Measurements from ENCODE around the gene MAP4K5. TPM values are rescaled to one million over a fixed set of nuclear protein-coding genes. Genes with fewer than 3 reads are reported as not detected.

MAP4K5 gene
- total and polyA plus RNA-seq, 7 donors = 4.8 to 17.1 (median 14.6) TPM

DNA sequence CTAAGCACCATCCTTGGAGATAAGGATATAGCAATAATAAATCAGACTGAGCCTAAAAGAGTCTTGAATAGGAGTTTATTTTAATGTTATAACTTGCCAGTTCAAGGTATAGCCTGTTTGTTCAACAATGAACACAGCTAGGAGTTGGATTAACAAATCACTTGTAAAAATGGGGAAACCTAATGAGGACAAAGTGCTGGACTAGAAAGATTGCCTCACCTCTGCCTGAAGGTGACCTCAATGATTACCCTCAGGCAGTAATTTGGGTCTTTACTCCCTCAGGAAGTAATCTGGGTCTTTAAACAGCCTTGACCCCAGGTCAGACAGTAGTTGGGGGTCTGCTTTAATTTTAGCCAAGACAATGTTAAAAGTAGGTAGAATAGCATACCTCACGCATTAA is 100.2 kb downstream of the MAP4K5 start:
- H3K27ac ChIP-seq = no peak overlapping the region
- H3K4me1 ChIP-seq = no peaks in the 10 kb centered on the region
- 91 to 100% (median 98%) methylated on average over 1 of the region's 1 CpG for WGBS, 3 donors
- no peaks in the 10 kb centered on the region for H3K27me3 ChIP-seq (ENCODE audit: insufficient read depth in 3 of 3, low read length in 2 of 3)
- peaks cover 0 to 63% of the 10 kb centered on the region in 2 donors for H3K36me3 ChIP-seq (ENCODE audit: insufficient read depth in 1 of 2, low read depth in 1 of 2)
- TF ChIP-seq, protein P1, sequence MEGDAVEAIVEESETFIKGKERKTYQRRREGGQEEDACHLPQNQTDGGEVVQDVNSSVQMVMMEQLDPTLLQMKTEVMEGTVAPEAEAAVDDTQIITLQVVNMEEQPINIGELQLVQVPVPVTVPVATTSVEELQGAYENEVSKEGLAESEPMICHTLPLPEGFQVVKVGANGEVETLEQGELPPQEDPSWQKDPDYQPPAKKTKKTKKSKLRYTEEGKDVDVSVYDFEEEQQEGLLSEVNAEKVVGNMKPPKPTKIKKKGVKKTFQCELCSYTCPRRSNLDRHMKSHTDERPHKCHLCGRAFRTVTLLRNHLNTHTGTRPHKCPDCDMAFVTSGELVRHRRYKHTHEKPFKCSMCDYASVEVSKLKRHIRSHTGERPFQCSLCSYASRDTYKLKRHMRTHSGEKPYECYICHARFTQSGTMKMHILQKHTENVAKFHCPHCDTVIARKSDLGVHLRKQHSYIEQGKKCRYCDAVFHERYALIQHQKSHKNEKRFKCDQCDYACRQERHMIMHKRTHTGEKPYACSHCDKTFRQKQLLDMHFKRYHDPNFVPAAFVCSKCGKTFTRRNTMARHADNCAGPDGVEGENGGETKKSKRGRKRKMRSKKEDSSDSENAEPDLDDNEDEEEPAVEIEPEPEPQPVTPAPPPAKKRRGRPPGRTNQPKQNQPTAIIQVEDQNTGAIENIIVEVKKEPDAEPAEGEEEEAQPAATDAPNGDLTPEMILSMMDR (IDR thresholded peaks at IDR 0.05) = no peak
- DNase-seq (no peak), ATAC-seq (no peak)
- no peaks in the 10 kb centered on the region for H3K9me3 ChIP-seq
- H3K4me3 ChIP-seq = no peak overlapping the region
- intact Hi-C loops (cut with DNase I) = no loop called here

GRCh38 chr14:50425816-50426215 is 106.6 kb downstream of the MAP4K5 start:
- DNase-seq (no peak), ATAC-seq (no peak)
- Histone ChIP-seq H3K27me3 (ENCODE audit: insufficient read depth in 3 of 3, low read length in 2 of 3) (no peaks in the 10 kb centered on the region), H3K36me3 (ENCODE audit: insufficient read depth in 1 of 2, low read depth in 1 of 2) (peaks cover 0 to 60% of the 10 kb centered on the region in 2 donors), H3K4me1 (no peaks in the 10 kb centered on the region), H3K9me3 (no peaks in the 10 kb centered on the region), H3K4me3 (no peak overlapping the region), H3K27ac (no peak overlapping the region)
- 56 to 62% (median 57%) methylated on average over 3 of the region's 3 CpGs for WGBS, 3 donors
- intact Hi-C loops (cut with DNase I) = no loop called here
- TF ChIP-seq, protein P1 (IDR thresholded peaks at IDR 0.05) = no peak

DNA sequence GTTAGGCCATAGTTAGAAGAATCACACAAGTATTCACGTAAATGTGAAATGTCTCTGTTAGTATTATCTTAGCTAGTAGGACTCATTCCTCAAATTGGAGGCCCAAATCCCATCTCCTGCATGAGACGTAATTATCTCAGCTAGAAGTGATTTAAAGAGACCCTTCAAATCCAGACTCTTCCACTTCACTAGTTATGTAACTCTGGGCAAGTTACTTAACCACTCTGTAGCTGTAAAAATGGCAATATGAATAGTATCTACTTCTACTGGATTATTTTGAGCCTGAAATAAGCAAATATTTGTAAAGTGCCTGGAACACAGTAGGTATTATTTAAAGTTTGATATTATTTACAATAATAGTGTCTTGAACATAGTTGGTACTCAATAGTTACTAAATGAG is 107.3 kb downstream of the MAP4K5 start:
- Histone ChIP-seq H3K9me3 (no peaks in the 10 kb centered on the region), H3K36me3 (ENCODE audit: insufficient read depth in 1 of 2, low read depth in 1 of 2) (peaks cover 0 to 67% of the 10 kb centered on the region in 2 donors), H3K4me1 (no peaks in the 10 kb centered on the region), H3K27ac (no peak overlapping the region), H3K27me3 (ENCODE audit: insufficient read depth in 3 of 3, low read length in 2 of 3) (no peaks in the 10 kb centered on the region), H3K4me3 (no peak overlapping the region)
- DNase-seq (no peak), ATAC-seq (no peak)
- intact Hi-C loops (cut with DNase I) = no loop called here
- TF ChIP-seq, protein P1 (IDR thresholded peaks at IDR 0.05) = no peak
- 94 to 97% (median 95%) methylated on average over 2 of the region's 2 CpGs for WGBS, 3 donors

DNA sequence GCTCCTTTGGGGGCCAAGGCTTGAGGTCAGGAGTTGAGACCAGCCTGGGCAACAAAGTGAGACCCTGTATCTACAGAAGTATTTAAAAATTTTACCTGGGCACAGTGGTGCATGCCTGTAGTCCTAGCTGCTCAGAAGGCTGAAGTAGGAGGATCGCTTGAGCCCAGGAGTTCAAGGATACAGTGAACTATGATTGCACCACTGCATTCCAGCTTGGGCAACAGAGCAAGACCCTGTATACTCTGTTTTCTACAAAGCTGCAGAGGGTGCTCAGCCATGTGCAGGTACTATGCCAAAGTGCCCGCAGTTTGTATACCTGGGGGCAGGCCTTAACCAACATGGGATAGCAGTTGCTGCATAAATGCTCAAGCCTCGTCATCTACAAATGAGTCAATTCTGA is 108.8 kb downstream of the MAP4K5 start:
- no peaks in the 10 kb centered on the region for H3K4me1 ChIP-seq

GRCh38 chr14:50421499-50421898 is 110.9 kb downstream of the MAP4K5 start:
- 93 to 95% (median 95%) methylated on average over 7 of the region's 7 CpGs for WGBS, 3 donors
- ATAC-seq = no peak
- intact Hi-C loops (cut with DNase I) = no loop called here
- Histone ChIP-seq H3K27ac (no peak overlapping the region), H3K9me3 (no peaks in the 10 kb centered on the region), H3K4me3 (no peak overlapping the region), H3K36me3 (ENCODE audit: insufficient read depth in 1 of 2, low read depth in 1 of 2) (peaks cover 4 to 90% of the 10 kb centered on the region in 2 donors), H3K4me1 (no peaks in the 10 kb centered on the region), H3K27me3 (ENCODE audit: insufficient read depth in 3 of 3, low read length in 2 of 3) (no peaks in the 10 kb centered on the region)
- DNase-seq = no peak
- TF ChIP-seq, protein P1 (IDR thresholded peaks at IDR 0.05) = no peak

More for the DNA sequence above, 108.8 kb downstream of the MAP4K5 start:
- Histone ChIP-seq H3K4me3 (no peak overlapping the region), H3K27me3 (ENCODE audit: insufficient read depth in 3 of 3, low read length in 2 of 3) (no peaks in the 10 kb centered on the region), H3K36me3 (ENCODE audit: insufficient read depth in 1 of 2, low read depth in 1 of 2) (peaks cover 0 to 83% of the 10 kb centered on the region in 2 donors), H3K27ac (no peak overlapping the region), H3K9me3 (no peaks in the 10 kb centered on the region)
- intact Hi-C loops (cut with DNase I) = no loop called here
- 96 to 99% (median 97%) methylated on average over 3 of the region's 3 CpGs for WGBS, 3 donors
- no peak for ATAC-seq
- TF ChIP-seq, protein P1 (IDR thresholded peaks at IDR 0.05) = no peak
- DNase-seq = no peak

All from psoas muscle (tissue), 8 donors.